Liver (tissue), 9 donors: ENCODE measurements around the gene PLXNA2. TPM values are rescaled to one million over a fixed set of nuclear protein-coding genes. Genes with fewer than 3 reads are reported as not detected.

Source experiments
- DNase-seq: peaks from one replicate; pipeline ENCODE4 v3.0.0-alpha.2; 2017; ENCODE audit warnings: low spot score
- H3K27ac ChIP-seq, 2 donors: one replicate each; pipeline ENCODE4 v1.7.0; 2013; ENCODE audit warnings: inconsistent platforms in 2 of 2, low read length in 2 of 2, control low read depth in 1 of 2, low read depth in 1 of 2, mild to moderate bottlenecking in 1 of 2
- H3K27me3 ChIP-seq, 4 donors: one replicate each; pipeline versions ENCODE4 v1.6.1 to v1.7.0; 2013; ENCODE audit warnings: low read length in 3 of 4, inconsistent platforms in 1 of 4, mild to moderate bottlenecking in 1 of 4, moderate library complexity in 1 of 4; ENCODE audit not compliant: control insufficient read depth in 4 of 4, insufficient read depth in 4 of 4
- H3K36me3 ChIP-seq, 4 donors: one replicate each; pipeline versions ENCODE4 v1.6.1 to v1.7.0; 2013; ENCODE audit warnings: low read length in 3 of 4, mild to moderate bottlenecking in 3 of 4, low read depth in 1 of 4, moderate library complexity in 1 of 4; ENCODE audit not compliant: control insufficient read depth in 4 of 4, insufficient read depth in 3 of 4
- H3K4me1 ChIP-seq, 4 donors: one replicate each; pipeline versions ENCODE4 v1.6.1 to v1.7.0; 2013; ENCODE audit warnings: low read length in 3 of 4, mild to moderate bottlenecking in 3 of 4, moderate library complexity in 1 of 4; ENCODE audit not compliant: control insufficient read depth in 4 of 4, insufficient read depth in 4 of 4
- H3K4me3 ChIP-seq, 3 donors: one replicate each; pipeline versions ENCODE4 v1.6.1 to v1.7.0; 2013; ENCODE audit warnings: low read length in 3 of 3, control low read depth in 1 of 3, low read depth in 1 of 3, mild to moderate bottlenecking in 1 of 3
- H3K9ac ChIP-seq, 2 donors: one replicate each; pipeline ENCODE4 v1.7.0; 2013; ENCODE audit warnings: low read length in 2 of 2, mild to moderate bottlenecking in 2 of 2, moderate library complexity in 2 of 2, control low read depth in 1 of 2, low read depth in 1 of 2
- H3K9me3 ChIP-seq, 4 donors: one replicate each; pipeline versions ENCODE4 v1.6.1 to v1.7.0; 2013; ENCODE audit warnings: low read length in 3 of 4; ENCODE audit not compliant: control insufficient read depth in 4 of 4
- CTCF ChIP-seq: fragments of 150-350 bp; IDR thresholded peaks from 2 replicates; pipeline ENCODE4 v1.5.1; 2017; ENCODE audit warnings: improper control_type of control experiment, low read depth, low read length; ENCODE audit not compliant: missing input control
- FOXA1 ChIP-seq: IDR thresholded peaks from 2 replicates; pipeline ENCODE4 v1.6.1; 2016; ENCODE audit warnings: antibody characterized with exemption
- FOXA2 ChIP-seq: IDR thresholded peaks from 2 replicates; pipeline ENCODE4 v1.6.1; 2016; ENCODE audit warnings: antibody characterized with exemption
- GABPA ChIP-seq, 2 donors: IDR thresholded peaks in 1 of 2; conservative IDR thresholded peaks in 1 of 2; 2 replicates each; pipeline ENCODE4 v1.6.1; 2016; ENCODE audit warnings: antibody characterized with exemption in 2 of 2, mild to moderate bottlenecking in 1 of 2, moderate library complexity in 1 of 2
- HNF4A ChIP-seq, 2 donors: conservative IDR thresholded peaks; 2 replicates each; pipeline ENCODE4 v1.6.1; 2016; ENCODE audit warnings: antibody characterized with exemption in 2 of 2, mild to moderate bottlenecking in 2 of 2
- HNF4G ChIP-seq: IDR thresholded peaks from 2 replicates; pipeline ENCODE4 v1.6.1; 2016; ENCODE audit warnings: antibody characterized with exemption
- NR2F2 ChIP-seq: IDR thresholded peaks from 2 replicates; pipeline ENCODE4 v1.6.1; 2016; ENCODE audit warnings: antibody characterized with exemption
- RAD21 ChIP-seq, 2 donors: IDR thresholded peaks; 2 replicates each; pipeline ENCODE4 v1.6.1; 2016; ENCODE audit warnings: antibody characterized with exemption in 2 of 2, mild to moderate bottlenecking in 2 of 2
- REST ChIP-seq: IDR thresholded peaks from 2 replicates; pipeline ENCODE4 v1.6.1; 2016; ENCODE audit warnings: antibody characterized with exemption, mild to moderate bottlenecking
- RXRA ChIP-seq, 2 donors: IDR thresholded peaks; 2 replicates each; pipeline ENCODE4 v1.6.1; 2017 to 2018; ENCODE audit warnings: antibody characterized with exemption in 2 of 2, mild to moderate bottlenecking in 1 of 2
- TAF1 ChIP-seq: conservative IDR thresholded peaks from 2 replicates; pipeline ENCODE4 v1.6.1; 2016; ENCODE audit warnings: antibody characterized with exemption, mild to moderate bottlenecking
- YY1 ChIP-seq: IDR thresholded peaks from 2 replicates; pipeline ENCODE4 v1.6.1; 2016; ENCODE audit warnings: antibody characterized with exemption, mild to moderate bottlenecking
- ZBTB33 ChIP-seq: IDR thresholded peaks from 2 replicates; pipeline ENCODE4 v1.6.1; 2016; ENCODE audit warnings: antibody characterized with exemption
- WGBS: extraction: QIAGEN DNeasy Blood & Tissue Kit; methylation state at CpG from one replicate; pipeline ENCODE4 v1.1.7; 2013; 5-methylcytosine and 5-hydroxymethylcytosine counted together
- polyA plus RNA-seq, 2 donors: library from polyadenylated mRNA; stranded (reverse) in 1 of 2; unstranded in 1 of 2; fragments of 200-250 nt in 1 of 2; fragments of >200 nt in 1 of 2; fragmentation: Nextera tagmentation in 1 of 2; extraction: Ambion mirVana in 1 of 2; gene quantifications; one replicate each; pipeline versions ENCODE4 v1.2.1 to v1.2.3, GENCODE V29; 2013 to 2015
- total RNA-seq, 2 donors: library from RNA; depleted of rRNA; stranded (reverse); fragments of >200 nt; gene quantifications; one replicate each; pipeline ENCODE4 v1.2.3, GENCODE V29; 2014
- TF ChIP-seq, protein P1 (sequence below): IDR thresholded peaks from 2 replicates; pipeline ENCODE4 v1.6.1; 2016; ENCODE audit warnings: antibody characterized with exemption
- donor health status: healthy.
- donor health status: healthy.
- donor health status: healthy.
- donor health status: healthy.
- donor health status: healthy.

Gene PLXNA2
- total and polyA plus RNA-seq, 4 donors, result 1.8 to 9.2 (median 2.8) TPM

DNA sequence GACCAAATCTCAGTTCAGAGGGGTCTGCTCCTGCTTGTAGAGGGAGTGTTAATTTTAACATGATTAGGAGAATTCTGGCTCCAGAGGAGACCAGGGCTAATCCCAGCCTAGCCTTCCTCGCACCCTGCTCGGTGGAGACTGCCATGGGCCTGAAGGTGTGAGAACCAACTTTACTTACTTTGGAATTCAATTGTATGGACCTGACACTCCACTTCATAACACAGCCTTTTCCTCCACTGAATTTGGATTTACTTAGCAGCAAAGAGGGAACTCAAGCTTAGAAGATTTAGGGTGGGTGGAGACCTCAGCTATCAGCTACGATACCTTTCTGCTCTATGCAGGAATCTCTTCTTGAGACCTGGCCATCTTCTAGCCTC lies 11.5 kb downstream of the PLXNA2 start:
- DNase-seq, result no peak
- no peaks in the 10 kb centered on the region for H3K36me3 ChIP-seq
- 95% methylated on average over 3 of the region's 3 CpGs for WGBS
- H3K9me3 ChIP-seq, result no peaks in the 10 kb centered on the region
- no peak overlapping the region for H3K9ac ChIP-seq
- no peak overlapping the region for H3K27ac ChIP-seq
- H3K4me1 ChIP-seq, result peaks cover 1 to 19% (median 12%) of the 10 kb centered on the region in 4 donors
- no peak for TF ChIP-seq RAD21 (IDR thresholded peaks at IDR 0.05)
- no peak for TF ChIP-seq NR2F2
- no peak for TF ChIP-seq FOXA1
- TF ChIP-seq, protein P1, sequence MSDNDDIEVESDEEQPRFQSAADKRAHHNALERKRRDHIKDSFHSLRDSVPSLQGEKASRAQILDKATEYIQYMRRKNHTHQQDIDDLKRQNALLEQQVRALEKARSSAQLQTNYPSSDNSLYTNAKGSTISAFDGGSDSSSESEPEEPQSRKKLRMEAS, result no peak
- TF ChIP-seq TAF1, result no peak
- TF ChIP-seq FOXA2, result no peak
- TF ChIP-seq GABPA (IDR thresholded peaks at IDR 0.05 in 1 of 2, conservative IDR thresholded peaks at IDR 0.05 in 1 of 2), result no peak
- H3K27me3 ChIP-seq, result no peaks in the 10 kb centered on the region
- H3K4me3 ChIP-seq, result no peak overlapping the region

- TF ChIP-seq ZBTB33, result no peak
- TF ChIP-seq CTCF, result no peak
- no peak for TF ChIP-seq HNF4G
- TF ChIP-seq FOXA1, result no peak
- no peak for TF ChIP-seq RXRA (IDR thresholded peaks at IDR 0.05)
- no peaks in the 10 kb centered on the region for H3K36me3 ChIP-seq
- no peaks in the 10 kb centered on the region for H3K9me3 ChIP-seq
- H3K4me3 ChIP-seq, result no peak overlapping the region
- 79% methylated on average over 7 of the region's 7 CpGs for WGBS
- H3K9ac ChIP-seq, result no peak overlapping the region
- no peaks in the 10 kb centered on the region for H3K27me3 ChIP-seq
- H3K27ac ChIP-seq, result no peak overlapping the region
- DNase-seq, result no peak
- H3K4me1 ChIP-seq, result peaks cover 1 to 16% (median 12%) of the 10 kb centered on the region in 4 donors
Measured at GRCh38 chr1:208231881-208232661, 12.1 kb downstream of the PLXNA2 start.

- H3K4me3 ChIP-seq, result no peak overlapping the region
- H3K9me3 ChIP-seq, result no peaks in the 10 kb centered on the region
- H3K27me3 ChIP-seq, result no peaks in the 10 kb centered on the region
- no peaks in the 10 kb centered on the region for H3K36me3 ChIP-seq
- no peak overlapping the region for H3K27ac ChIP-seq
- H3K9ac ChIP-seq, result no peak overlapping the region
- 94% methylated on average over 15 of the region's 15 CpGs for WGBS
- H3K4me1 ChIP-seq, result peaks cover 0 to 6% (median 2%) of the 10 kb centered on the region in 4 donors
- no peak for DNase-seq
- TF ChIP-seq, protein P1, result no peak
- no peak for TF ChIP-seq YY1
- no peak for TF ChIP-seq ZBTB33
- no peak for TF ChIP-seq FOXA1
- no peak for TF ChIP-seq HNF4G
- no peak for TF ChIP-seq GABPA (IDR thresholded peaks at IDR 0.05 in 1 of 2, conservative IDR thresholded peaks at IDR 0.05 in 1 of 2)
- TF ChIP-seq HNF4A (conservative IDR thresholded peaks at IDR 0.05), result no peak
- no peak for TF ChIP-seq REST
- no peak for TF ChIP-seq TAF1
- no peak for TF ChIP-seq NR2F2
Measured at GRCh38 chr1:208230668-208231529, 13.3 kb downstream of the PLXNA2 start.
